HepG2 (cell line): ENCODE data around the gene MRPS31. TPM values are rescaled to one million over a fixed set of nuclear protein-coding genes. Genes with fewer than 3 reads are reported as not detected.
A peak's percentile ranks its signal among the peaks of the same experiment; 100 is the strongest.

ENCODE experiments used
- AHR ChIP-seq: IDR thresholded peaks from 2 replicates; pipeline ENCODE4 v1.6.1; 2018; ENCODE audit warnings: missing genetic modification reagents, missing compliant biosample characterization
- ATF6 ChIP-seq: sonication (generic); formaldehyde crosslinking; conservative IDR thresholded peaks from 2 replicates; pipeline ENCODE4 v1.4.0; 2020; ENCODE audit warnings: missing genetic modification reagents
- ESRRA ChIP-seq: sonication (generic); formaldehyde crosslinking; IDR thresholded peaks from 2 replicates; pipeline ENCODE4 v1.5.1; 2020; ENCODE audit warnings: mild to moderate bottlenecking, low read depth, missing genetic modification reagents
- MTA3 ChIP-seq: sonication (generic); formaldehyde crosslinking; IDR thresholded peaks from 2 replicates; pipeline ENCODE4 v1.4.0; 2020; ENCODE audit warnings: missing genetic modification reagents
- SRY ChIP-seq: sonication (generic); formaldehyde crosslinking; IDR thresholded peaks from 2 replicates; pipeline ENCODE4 v1.8.0; 2022; ENCODE audit warnings: mild to moderate bottlenecking, missing genetic modification reagents
- TCF12 ChIP-seq, 2 experiments: fragments of 450-650 bp in 1 of 2; sonication (generic) in 1 of 2; formaldehyde crosslinking in 1 of 2; IDR thresholded peaks; 2 replicates each; pipeline versions ENCODE4 v1.6.1 to v1.8.0; 2017 to 2022; ENCODE audit warnings: antibody characterized with exemption in 1 of 2, mild to moderate bottlenecking in 1 of 2, missing genetic modification reagents in 1 of 2, moderate library complexity in 1 of 2
- ZBTB2 ChIP-seq: sonication (generic); formaldehyde crosslinking; IDR thresholded peaks from 2 replicates; pipeline ENCODE4 v1.8.0; 2022; ENCODE audit warnings: low read depth, missing genetic modification reagents
- ZNF17 ChIP-seq: sonication (generic); formaldehyde crosslinking; IDR thresholded peaks from 2 replicates; pipeline ENCODE4 v1.5.0; 2020; ENCODE audit warnings: mild to moderate bottlenecking, missing genetic modification reagents
- ZNF329 ChIP-seq: sonication (generic); formaldehyde crosslinking; IDR thresholded peaks from 2 replicates; pipeline ENCODE4 v1.9.0; 2021; ENCODE audit warnings: low read depth, mild to moderate bottlenecking, missing genetic modification reagents
- ZNF567 ChIP-seq: sonication (generic); formaldehyde crosslinking; IDR thresholded peaks from 2 replicates; pipeline ENCODE4 v1.8.1; 2023; ENCODE audit warnings: mild to moderate bottlenecking, missing genetic modification reagents, borderline replicate concordance
- polyA plus RNA-seq, 8 experiments: library from polyadenylated mRNA; depleted of rRNA in 3 of 8; stranded (reverse) in 7 of 8; unstranded in 1 of 8; fragments of >200 nt; fragmentation: Illumina TruSeq in 4 of 8; extraction: Trizol in 4 of 8; gene quantifications; 2 replicates each; pipeline versions ENCODE4 v1.2.1 to v1.2.3, GENCODE V29; 2011 to 2016; ENCODE audit warnings: low read depth in 4 of 8, missing spikeins in 1 of 8, mixed read lengths in 1 of 8; ENCODE audit not compliant: insufficient read depth in 1 of 8
- total RNA-seq, 5 experiments: library from RNA; depleted of rRNA; stranded (reverse); fragments of >200 nt; fragmentation: Illumina TruSeq; extraction: Trizol; gene quantifications; 2 replicates each; pipeline ENCODE4 v1.2.3, GENCODE V29; 2016; ENCODE audit warnings: low read depth in 1 of 5
- TF ChIP-seq, protein P1 (sequence below): sonication (generic); formaldehyde crosslinking; IDR thresholded peaks from 2 replicates; pipeline ENCODE4 v1.4.0; 2020; ENCODE audit warnings: missing genetic modification reagents
- TF ChIP-seq, protein P2 (sequence below), 2 experiments: sonication (generic) in 1 of 2; formaldehyde crosslinking in 1 of 2; IDR thresholded peaks; 2 replicates each; pipeline versions ENCODE4 v1.6.1 to v1.9.0; 2014 to 2022; ENCODE audit warnings: antibody characterized with exemption in 1 of 2, borderline replicate concordance in 1 of 2, inconsistent platforms in 1 of 2, low read depth in 1 of 2, missing genetic modification reagents in 1 of 2

MRPS31 gene
- total and polyA plus RNA-seq, 2 of the 13 experiments (the other 11 are each of a cell fraction or from before 2014, with no cell fraction given), result 23.7 to 34.1 TPM

GRCh38 chr13:40789275-40790153 is 18.5 kb upstream of the MRPS31 start, which contains the start of gene SLC25A15 (continued):
- TF ChIP-seq, protein P1, sequence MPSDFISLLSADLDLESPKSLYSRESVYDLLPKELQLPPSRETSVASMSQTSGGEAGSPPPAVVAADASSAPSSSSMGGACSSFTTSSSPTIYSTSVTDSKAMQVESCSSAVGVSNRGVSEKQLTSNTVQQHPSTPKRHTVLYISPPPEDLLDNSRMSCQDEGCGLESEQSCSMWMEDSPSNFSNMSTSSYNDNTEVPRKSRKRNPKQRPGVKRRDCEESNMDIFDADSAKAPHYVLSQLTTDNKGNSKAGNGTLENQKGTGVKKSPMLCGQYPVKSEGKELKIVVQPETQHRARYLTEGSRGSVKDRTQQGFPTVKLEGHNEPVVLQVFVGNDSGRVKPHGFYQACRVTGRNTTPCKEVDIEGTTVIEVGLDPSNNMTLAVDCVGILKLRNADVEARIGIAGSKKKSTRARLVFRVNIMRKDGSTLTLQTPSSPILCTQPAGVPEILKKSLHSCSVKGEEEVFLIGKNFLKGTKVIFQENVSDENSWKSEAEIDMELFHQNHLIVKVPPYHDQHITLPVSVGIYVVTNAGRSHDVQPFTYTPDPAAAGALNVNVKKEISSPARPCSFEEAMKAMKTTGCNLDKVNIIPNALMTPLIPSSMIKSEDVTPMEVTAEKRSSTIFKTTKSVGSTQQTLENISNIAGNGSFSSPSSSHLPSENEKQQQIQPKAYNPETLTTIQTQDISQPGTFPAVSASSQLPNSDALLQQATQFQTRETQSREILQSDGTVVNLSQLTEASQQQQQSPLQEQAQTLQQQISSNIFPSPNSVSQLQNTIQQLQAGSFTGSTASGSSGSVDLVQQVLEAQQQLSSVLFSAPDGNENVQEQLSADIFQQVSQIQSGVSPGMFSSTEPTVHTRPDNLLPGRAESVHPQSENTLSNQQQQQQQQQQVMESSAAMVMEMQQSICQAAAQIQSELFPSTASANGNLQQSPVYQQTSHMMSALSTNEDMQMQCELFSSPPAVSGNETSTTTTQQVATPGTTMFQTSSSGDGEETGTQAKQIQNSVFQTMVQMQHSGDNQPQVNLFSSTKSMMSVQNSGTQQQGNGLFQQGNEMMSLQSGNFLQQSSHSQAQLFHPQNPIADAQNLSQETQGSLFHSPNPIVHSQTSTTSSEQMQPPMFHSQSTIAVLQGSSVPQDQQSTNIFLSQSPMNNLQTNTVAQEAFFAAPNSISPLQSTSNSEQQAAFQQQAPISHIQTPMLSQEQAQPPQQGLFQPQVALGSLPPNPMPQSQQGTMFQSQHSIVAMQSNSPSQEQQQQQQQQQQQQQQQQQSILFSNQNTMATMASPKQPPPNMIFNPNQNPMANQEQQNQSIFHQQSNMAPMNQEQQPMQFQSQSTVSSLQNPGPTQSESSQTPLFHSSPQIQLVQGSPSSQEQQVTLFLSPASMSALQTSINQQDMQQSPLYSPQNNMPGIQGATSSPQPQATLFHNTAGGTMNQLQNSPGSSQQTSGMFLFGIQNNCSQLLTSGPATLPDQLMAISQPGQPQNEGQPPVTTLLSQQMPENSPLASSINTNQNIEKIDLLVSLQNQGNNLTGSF (CRISPR knock-in tag), result no peak
- TF ChIP-seq ATF6 (CRISPR knock-in tag), result no peak
- TF ChIP-seq ZNF567 (CRISPR knock-in tag), result no peak
- TF ChIP-seq TCF12 (IDR thresholded peaks at IDR 0.05), result no peak
- no peak for TF ChIP-seq TCF12 (CRISPR knock-in tag; IDR thresholded peaks at IDR 0.05)
- TF ChIP-seq ESRRA (CRISPR knock-in tag), result peak; percentile 33; the same call in 1 of the 2 replicates
- TF ChIP-seq SRY (CRISPR knock-in tag), result peak; percentile 43; the same call in 1 of the 2 replicates
- TF ChIP-seq ZNF17 (CRISPR knock-in tag), result no peak
- peak; percentile 82; the same call in 1 of the 2 replicates for TF ChIP-seq ZNF329 (CRISPR knock-in tag)
- TF ChIP-seq, protein P2, sequence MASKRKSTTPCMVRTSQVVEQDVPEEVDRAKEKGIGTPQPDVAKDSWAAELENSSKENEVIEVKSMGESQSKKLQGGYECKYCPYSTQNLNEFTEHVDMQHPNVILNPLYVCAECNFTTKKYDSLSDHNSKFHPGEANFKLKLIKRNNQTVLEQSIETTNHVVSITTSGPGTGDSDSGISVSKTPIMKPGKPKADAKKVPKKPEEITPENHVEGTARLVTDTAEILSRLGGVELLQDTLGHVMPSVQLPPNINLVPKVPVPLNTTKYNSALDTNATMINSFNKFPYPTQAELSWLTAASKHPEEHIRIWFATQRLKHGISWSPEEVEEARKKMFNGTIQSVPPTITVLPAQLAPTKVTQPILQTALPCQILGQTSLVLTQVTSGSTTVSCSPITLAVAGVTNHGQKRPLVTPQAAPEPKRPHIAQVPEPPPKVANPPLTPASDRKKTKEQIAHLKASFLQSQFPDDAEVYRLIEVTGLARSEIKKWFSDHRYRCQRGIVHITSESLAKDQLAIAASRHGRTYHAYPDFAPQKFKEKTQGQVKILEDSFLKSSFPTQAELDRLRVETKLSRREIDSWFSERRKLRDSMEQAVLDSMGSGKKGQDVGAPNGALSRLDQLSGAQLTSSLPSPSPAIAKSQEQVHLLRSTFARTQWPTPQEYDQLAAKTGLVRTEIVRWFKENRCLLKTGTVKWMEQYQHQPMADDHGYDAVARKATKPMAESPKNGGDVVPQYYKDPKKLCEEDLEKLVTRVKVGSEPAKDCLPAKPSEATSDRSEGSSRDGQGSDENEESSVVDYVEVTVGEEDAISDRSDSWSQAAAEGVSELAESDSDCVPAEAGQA (IDR thresholded peaks at IDR 0.05; ENCODE audit: low read depth), result no peak
- TF ChIP-seq, protein P2 (CRISPR knock-in tag; IDR thresholded peaks at IDR 0.05; ENCODE audit: borderline replicate concordance), result peak; percentile 49; the same call in 1 of the 2 replicates
- peak; percentile 96 for TF ChIP-seq ZBTB2 (CRISPR knock-in tag)
- TF ChIP-seq MTA3 (CRISPR knock-in tag), result no peak
- TF ChIP-seq AHR, result no peak
